Raji (cell line): ENCODE results near the gene SOHLH1.

Experiments
- POLR2A ChIP-seq: IDR thresholded peaks from 2 replicates; pipeline ENCODE4 v1.6.1; 2011; ENCODE audit warnings: low read depth, low read length, control low read depth; ENCODE audit not compliant: insufficient read depth

The SOHLH1 gene

DNA sequence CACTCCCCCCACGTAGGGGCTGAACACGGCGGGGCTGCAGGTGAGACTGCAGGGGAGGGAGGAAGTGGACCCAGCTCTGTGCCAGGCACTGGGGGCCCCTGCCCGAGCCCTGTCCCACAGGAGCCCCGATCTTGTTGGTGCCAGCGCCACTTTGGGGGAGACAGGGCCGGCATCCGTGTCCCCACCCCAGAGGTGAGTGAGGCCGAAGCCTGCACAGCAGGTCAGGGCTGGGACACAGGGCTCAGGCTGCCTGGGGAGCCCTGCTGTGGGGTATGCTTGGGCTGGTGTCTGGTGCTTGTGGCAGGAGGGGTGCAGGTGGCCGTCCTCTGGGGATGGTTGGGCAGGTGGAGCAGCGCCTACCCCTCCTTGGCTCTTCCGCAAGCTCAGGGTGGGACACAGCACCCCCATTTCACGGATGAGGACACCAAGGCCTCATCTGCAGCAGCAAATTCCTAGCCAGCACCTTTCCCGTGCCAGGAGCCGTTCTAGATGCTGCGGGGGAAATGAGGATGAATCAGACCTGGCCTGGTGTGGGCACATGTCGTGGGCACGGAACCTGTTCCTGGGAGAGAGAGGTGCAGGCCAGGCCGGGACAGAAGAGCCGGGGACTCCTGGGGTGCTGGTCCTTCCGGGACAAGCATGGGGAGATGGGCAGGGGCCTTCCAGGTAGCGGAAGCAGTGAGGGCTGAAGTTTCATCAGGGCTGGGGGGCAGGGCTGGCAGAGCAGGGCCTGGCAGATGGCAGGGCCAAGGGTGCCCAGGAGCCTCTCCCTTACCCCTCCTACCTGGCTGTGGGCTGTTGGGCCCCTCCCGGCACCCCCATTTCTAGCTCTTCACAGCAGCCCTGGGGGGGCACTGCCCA lies 37.9 kb upstream of the SOHLH1 start:
- TF ChIP-seq POLR2A: no peak

DNA sequence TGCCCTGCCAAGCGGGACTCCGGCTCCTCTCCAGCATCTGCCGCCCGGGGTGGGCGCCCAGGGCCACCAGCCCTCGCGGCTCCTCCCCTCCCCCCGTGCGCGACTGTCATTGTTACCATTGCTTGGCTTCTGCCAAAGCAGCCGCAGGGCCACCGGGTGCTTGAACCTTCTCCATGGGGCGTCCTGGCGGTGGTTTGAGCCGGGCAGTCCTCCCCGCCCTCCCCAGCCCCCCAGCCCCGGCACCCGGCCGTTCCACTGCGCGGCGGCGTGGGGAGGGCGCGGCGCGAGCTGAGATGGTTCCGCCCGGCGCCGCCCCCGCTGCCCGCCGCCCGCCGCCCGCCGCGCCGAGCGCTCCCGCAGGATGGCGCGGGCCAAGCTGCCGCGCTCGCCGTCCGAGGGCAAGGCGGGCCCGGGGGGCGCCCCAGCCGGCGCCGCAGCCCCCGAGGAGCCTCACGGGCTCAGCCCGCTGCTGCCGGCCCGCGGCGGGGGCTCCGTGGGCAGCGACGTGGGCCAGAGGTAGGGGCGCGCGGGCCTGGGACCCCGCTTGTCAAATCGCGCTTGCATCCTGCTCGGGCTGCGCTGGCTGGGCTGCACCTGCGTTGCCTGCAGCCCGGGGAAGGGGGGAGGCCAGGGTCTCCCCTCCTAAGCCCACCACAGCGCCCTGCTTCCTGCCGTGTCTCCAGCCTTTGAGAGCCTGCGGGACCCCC lies 37.1 kb upstream of the SOHLH1 start:
- no peak for TF ChIP-seq POLR2A

- TF ChIP-seq POLR2A: no peak
Observed at GRCh38 chr9:135734616-135735144, 35.4 kb upstream of the SOHLH1 start.

GRCh38 chr9:135732569-135733257 lies 33.4 kb upstream of the SOHLH1 start:
- TF ChIP-seq POLR2A: no peak

DNA sequence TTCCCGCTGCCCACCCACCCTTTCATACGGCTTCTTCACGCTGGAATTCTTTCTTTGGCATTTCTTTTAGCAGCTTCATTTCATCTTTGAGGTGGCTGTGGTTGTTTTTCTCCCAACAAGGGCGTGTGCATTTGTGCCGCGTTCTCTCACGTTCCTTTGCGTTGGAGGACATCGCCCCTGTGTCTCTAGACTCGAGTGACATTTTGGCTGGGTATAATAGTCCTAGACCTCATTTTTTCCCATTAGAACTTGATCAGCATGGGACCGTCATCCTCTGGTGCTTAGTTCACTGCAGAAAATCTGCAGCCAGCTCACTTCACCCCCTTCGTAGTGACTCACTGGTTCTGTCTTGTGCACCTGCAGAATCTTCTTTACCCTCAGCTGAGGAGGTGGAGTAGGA lies 32.2 kb upstream of the SOHLH1 start:
- no peak for TF ChIP-seq POLR2A

DNA sequence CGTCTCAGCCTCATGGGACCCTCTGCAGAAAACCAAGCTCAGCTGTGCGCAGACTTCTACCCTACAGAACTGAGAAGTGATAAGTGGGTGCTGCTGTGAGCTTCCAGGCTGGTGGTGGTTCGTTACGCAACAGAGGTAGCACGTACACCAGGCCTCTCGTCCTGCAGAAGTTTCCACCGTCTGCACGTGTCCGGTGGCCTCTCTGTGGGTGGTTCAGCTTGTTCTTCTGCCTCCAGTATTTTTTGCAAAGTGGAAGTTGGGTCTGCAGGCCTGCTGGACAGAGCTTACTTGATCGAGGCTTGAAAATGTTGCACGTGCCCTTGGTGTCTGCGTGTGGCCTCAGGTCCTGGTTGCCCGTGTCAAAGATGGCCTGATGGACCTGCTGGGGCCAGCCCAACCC lies 30.2 kb upstream of the SOHLH1 start:
- no peak for TF ChIP-seq POLR2A

DNA sequence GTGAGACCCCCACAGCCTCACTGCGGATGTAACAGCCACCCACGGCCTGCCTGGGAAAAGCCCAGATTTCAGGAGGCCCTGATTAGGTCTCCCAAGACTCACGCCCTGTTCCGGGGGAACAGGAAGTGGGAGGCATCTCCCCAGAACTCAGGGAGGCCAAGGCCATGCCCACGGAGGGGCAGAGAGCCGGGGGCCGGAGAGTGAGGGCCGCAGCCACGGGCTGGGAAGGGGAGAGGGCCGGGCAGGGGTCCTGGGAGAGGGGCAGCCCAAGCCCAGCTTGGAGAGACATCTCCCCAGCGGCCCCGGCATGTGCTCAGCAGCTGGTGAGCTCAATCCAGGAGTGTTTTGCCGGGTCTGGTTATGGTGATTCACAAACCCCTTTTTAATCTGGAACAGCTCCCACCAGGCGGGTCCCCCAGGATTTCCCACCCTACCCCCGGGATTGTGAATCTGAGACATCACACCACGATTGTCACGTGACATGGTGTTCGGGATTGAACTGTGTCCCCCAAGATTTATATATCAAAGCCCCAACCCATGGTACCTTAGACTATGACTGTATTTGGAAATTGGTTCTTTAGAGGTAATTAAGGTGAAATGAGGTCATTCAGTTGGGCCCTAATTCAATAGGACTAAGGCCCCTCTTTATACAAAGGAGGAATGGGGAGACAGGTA lies 29.3 kb upstream of the SOHLH1 start:
- TF ChIP-seq POLR2A: no peak

GRCh38 chr9:135727257-135727875 lies 28.1 kb upstream of the SOHLH1 start:
- TF ChIP-seq POLR2A: no peak

DNA sequence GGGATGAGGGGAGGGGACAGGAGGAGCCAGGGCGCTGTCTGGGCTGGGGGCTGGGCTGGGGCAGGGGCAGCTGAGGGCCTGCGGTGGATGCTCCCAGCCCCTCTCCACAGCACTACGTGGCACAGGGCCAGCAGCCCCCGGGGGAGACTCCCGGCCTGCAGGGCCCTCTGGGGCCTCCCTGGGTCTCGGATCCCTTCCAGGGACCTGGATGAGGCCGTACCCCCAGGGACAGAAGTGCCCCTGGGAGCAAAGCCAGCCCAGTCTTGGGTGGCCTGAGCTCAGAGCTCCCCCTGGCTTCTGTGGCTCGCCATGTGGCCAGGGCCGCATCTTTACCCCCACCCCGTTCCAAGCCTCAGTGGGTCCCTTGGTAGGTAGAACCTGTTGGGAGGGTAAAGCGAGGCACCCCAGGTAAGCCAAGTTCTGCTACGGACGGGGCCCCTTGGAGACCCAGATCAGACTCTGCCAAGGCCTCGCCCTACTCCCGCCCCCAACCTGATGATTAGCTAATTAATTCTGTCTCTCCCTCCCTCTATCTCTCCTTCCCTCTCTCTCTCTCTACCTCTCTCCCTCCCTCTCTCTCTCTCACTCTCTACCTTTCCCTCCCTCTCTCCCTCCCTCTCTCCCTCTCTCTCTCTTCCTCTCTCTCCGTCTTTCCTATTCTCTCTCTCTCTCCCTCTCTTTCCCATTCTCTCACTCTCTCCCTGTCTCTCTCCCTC lies 27.0 kb upstream of the SOHLH1 start:
- TF ChIP-seq POLR2A: no peak

GRCh38 chr9:135724186-135724787 lies 25.0 kb upstream of the SOHLH1 start:
- no peak for TF ChIP-seq POLR2A

- TF ChIP-seq POLR2A: no peak
Observed at GRCh38 chr9:135722365-135722764, 23.1 kb upstream of the SOHLH1 start.

DNA sequence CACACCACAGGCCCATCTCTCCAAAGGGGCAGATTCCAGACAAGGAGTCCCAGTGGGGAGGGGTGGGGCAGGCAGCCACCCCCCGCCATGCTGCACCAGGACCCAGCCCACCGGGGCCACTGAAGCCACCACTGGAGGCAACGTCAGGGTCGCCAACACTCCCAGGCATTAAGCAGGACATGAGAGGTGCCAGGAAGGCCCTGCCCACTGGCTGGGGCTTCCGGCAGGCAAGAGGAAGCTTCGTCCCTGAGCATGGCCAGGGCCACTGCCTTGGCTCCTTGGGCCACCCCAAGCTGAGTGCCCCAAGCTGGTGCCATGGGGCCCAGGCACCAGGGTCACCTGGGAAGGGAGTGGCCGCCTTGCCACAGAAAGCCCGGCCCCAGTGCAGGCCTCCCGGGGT lies 20.2 kb upstream of the SOHLH1 start:
- no peak for TF ChIP-seq POLR2A

DNA sequence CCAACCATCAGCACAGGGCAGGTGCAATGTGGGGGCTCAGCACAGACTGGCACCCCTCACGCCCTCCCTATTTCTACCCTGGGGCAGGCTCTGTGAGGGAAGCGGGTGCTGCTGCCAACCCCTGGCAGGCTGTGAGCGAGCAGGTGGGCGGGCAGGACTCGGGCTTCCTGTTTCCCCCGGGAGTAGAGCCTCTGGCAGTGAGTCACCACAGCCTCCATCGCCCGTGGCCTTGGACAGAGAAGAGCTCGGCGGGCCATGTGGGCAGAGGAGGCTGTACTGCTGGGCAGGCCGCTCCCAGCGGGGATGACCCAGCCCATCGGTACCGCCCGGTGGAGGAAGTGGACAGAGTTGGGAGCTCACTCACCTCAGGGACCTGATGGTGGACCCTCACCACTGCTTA lies 19.3 kb upstream of the SOHLH1 start:
- no peak for TF ChIP-seq POLR2A

GRCh38 chr9:135717410-135717809 lies 18.1 kb upstream of the SOHLH1 start:
- TF ChIP-seq POLR2A: no peak
